NCI-H1436 (cell line): ENCODE measurements around the gene RNASEH2B.
A peak's percentile ranks its signal among the peaks of the same experiment; 100 is the strongest.

Experiments
- DNase-seq: peaks from one replicate; lab custom pipeline; 2025; lab: John Stamatoyannopoulos, UW

Gene RNASEH2B

GRCh38 chr13:50908371-50908770 is 1.2 kb upstream of the RNASEH2B start:
- no peak for DNase-seq

- no peak for DNase-seq
Measured at GRCh38 chr13:50910485-50910805, 854 bp downstream of the RNASEH2B start.

GRCh38 chr13:50911081-50911631 is 1.6 kb downstream of the RNASEH2B start:
- no peak for DNase-seq

GRCh38 chr13:50911937-50912795 is 2.6 kb downstream of the RNASEH2B start:
- peak; percentile 65 for DNase-seq

- DNase-seq = no peak
Measured at GRCh38 chr13:50912851-50913250, 3.3 kb downstream of the RNASEH2B start.

GRCh38 chr13:50914176-50914700 is 4.6 kb downstream of the RNASEH2B start:
- DNase-seq = no peak

GRCh38 chr13:50914848-50915247 is 5.3 kb downstream of the RNASEH2B start:
- no peak for DNase-seq

- DNase-seq = no peak
Measured at GRCh38 chr13:50915565-50915964, 6.0 kb downstream of the RNASEH2B start.

- DNase-seq = no peak
Measured at GRCh38 chr13:50916701-50917184, 7.2 kb downstream of the RNASEH2B start.

GRCh38 chr13:50917572-50917971 is 8.0 kb downstream of the RNASEH2B start:
- no peak for DNase-seq

GRCh38 chr13:50918567-50918966 is 9.0 kb downstream of the RNASEH2B start:
- DNase-seq = no peak

- DNase-seq = no peak
Measured at GRCh38 chr13:50919277-50919676, 9.7 kb downstream of the RNASEH2B start.

GRCh38 chr13:50921706-50922105 is 12.1 kb downstream of the RNASEH2B start:
- no peak for DNase-seq

GRCh38 chr13:50923272-50923671 is 13.7 kb downstream of the RNASEH2B start:
- no peak for DNase-seq

GRCh38 chr13:50924025-50924424 is 14.4 kb downstream of the RNASEH2B start:
- DNase-seq = no peak

- DNase-seq = no peak
Measured at GRCh38 chr13:50927701-50928100, 18.1 kb downstream of the RNASEH2B start.

- no peak for DNase-seq
Measured at GRCh38 chr13:50928102-50928501, 18.5 kb downstream of the RNASEH2B start.

GRCh38 chr13:50928659-50929462 is 19.3 kb downstream of the RNASEH2B start:
- no peak for DNase-seq

GRCh38 chr13:50932091-50932490 is 22.5 kb downstream of the RNASEH2B start:
- no peak for DNase-seq

GRCh38 chr13:50934735-50935435 is 25.3 kb downstream of the RNASEH2B start:
- DNase-seq = no peak

- no peak for DNase-seq
Measured at GRCh38 chr13:50936679-50937078, 27.1 kb downstream of the RNASEH2B start.

- no peak for DNase-seq
Measured at GRCh38 chr13:50940509-50940908, 30.9 kb downstream of the RNASEH2B start.
